Muscle of arm (tissue), 14 donors: ENCODE results near the gene RPS27L. TPM values are rescaled to one million over a fixed set of nuclear protein-coding genes. Genes with fewer than 3 reads are reported as not detected.

ENCODE experiments used
- DNase-seq: peaks from one replicate; pipeline ENCODE4 v3.0.0-alpha.2; 2013
- long read RNA-seq, 11 donors: transcript quantifications; one replicate each; lab custom pipeline, GENCODE V29; 2026
- polyA plus RNA-seq, 12 donors: library from polyadenylated mRNA; unstranded; fragments of 120-200 nt; gene quantifications; one replicate each; pipeline ENCODE4 v1.2.1, GENCODE V29; 2013; ENCODE audit not compliant: insufficient read length in 12 of 12

RPS27L gene
- polyA plus RNA-seq: 100 to 1,000 TPM in 1 of 12 donors, 10 to 100 TPM in 10, not detected in 1; 46.3 to 248 (median 66.0) TPM
- long read RNA-seq, donor 1, full-length matches to known transcripts: 520 of 540 reads
- long read RNA-seq, donor 1, partial matches to known transcripts: 20 of 540 reads
- long read RNA-seq, donor 1, other reads (novel, unspliced or antisense): 0 of 540 reads
- long read RNA-seq, donor 2, full-length matches to known transcripts: 144 of 153 reads
- long read RNA-seq, donor 2, partial matches to known transcripts: 0 of 153 reads
- long read RNA-seq, donor 2, other reads (novel, unspliced or antisense): 9 of 153 reads
- long read RNA-seq, donor 3, full-length matches to known transcripts: 48 of 48 reads
- long read RNA-seq, donor 3, partial matches to known transcripts: 0 of 48 reads
- long read RNA-seq, donor 3, other reads (novel, unspliced or antisense): 0 of 48 reads
- long read RNA-seq, donor 4, full-length matches to known transcripts: 69 of 69 reads
- long read RNA-seq, donor 4, partial matches to known transcripts: 0 of 69 reads
- long read RNA-seq, donor 4, other reads (novel, unspliced or antisense): 0 of 69 reads
- long read RNA-seq, donor 5, full-length matches to known transcripts: 276 of 346 reads
- long read RNA-seq, donor 5, partial matches to known transcripts: 50 of 346 reads
- long read RNA-seq, donor 5, other reads (novel, unspliced or antisense): 20 of 346 reads
- long read RNA-seq, donor 6, full-length matches to known transcripts: 73 of 73 reads
- long read RNA-seq, donor 6, partial matches to known transcripts: 0 of 73 reads
- long read RNA-seq, donor 6, other reads (novel, unspliced or antisense): 0 of 73 reads
- long read RNA-seq, donor 7, full-length matches to known transcripts: 79 of 79 reads
- long read RNA-seq, donor 7, partial matches to known transcripts: 0 of 79 reads
- long read RNA-seq, donor 7, other reads (novel, unspliced or antisense): 0 of 79 reads
- long read RNA-seq, donor 8, full-length matches to known transcripts: 249 of 249 reads
- long read RNA-seq, donor 8, partial matches to known transcripts: 0 of 249 reads
- long read RNA-seq, donor 8, other reads (novel, unspliced or antisense): 0 of 249 reads
- long read RNA-seq, donor 9, full-length matches to known transcripts: 113 of 113 reads
- long read RNA-seq, donor 9, partial matches to known transcripts: 0 of 113 reads
- long read RNA-seq, donor 9, other reads (novel, unspliced or antisense): 0 of 113 reads
- long read RNA-seq, donor 10, full-length matches to known transcripts: 106 of 106 reads
- long read RNA-seq, donor 10, partial matches to known transcripts: 0 of 106 reads
- long read RNA-seq, donor 10, other reads (novel, unspliced or antisense): 0 of 106 reads
- long read RNA-seq, donor 11, full-length matches to known transcripts: 249 of 256 reads
- long read RNA-seq, donor 11, partial matches to known transcripts: 7 of 256 reads
- long read RNA-seq, donor 11, other reads (novel, unspliced or antisense): 0 of 256 reads

- DNase-seq: peak; percentile 94
Measured at GRCh38 chr15:63157118-63157843, at the start of gene RPS27L. Gene RPS27L (minus strand): TSS chr15:63157477. CDS start chr15:63157405, 72 bp downstream.

GRCh38 chr15:63206079-63206478 is 48.8 kb upstream of the RPS27L start:
- DNase-seq: no peak

- no peak for DNase-seq
Measured at GRCh38 chr15:63203451-63204090, 46.3 kb upstream of the RPS27L start.

- DNase-seq: no peak
Measured at GRCh38 chr15:63202861-63203260, 45.6 kb upstream of the RPS27L start.

- DNase-seq: no peak
Measured at GRCh38 chr15:63200464-63201249, 43.4 kb upstream of the RPS27L start.

- no peak for DNase-seq
Measured at GRCh38 chr15:63198371-63199250, 41.3 kb upstream of the RPS27L start.

GRCh38 chr15:63197626-63198025 is 40.3 kb upstream of the RPS27L start:
- DNase-seq: no peak

GRCh38 chr15:63196842-63197241 is 39.6 kb upstream of the RPS27L start:
- no peak for DNase-seq

GRCh38 chr15:63195569-63196015 is 38.3 kb upstream of the RPS27L start:
- no peak for DNase-seq

GRCh38 chr15:63194880-63195568 is 37.7 kb upstream of the RPS27L start:
- peak; percentile 63 for DNase-seq

- no peak for DNase-seq
Measured at GRCh38 chr15:63194302-63194701, 37.0 kb upstream of the RPS27L start.

- no peak for DNase-seq
Measured at GRCh38 chr15:63192619-63193206, 35.4 kb upstream of the RPS27L start.

GRCh38 chr15:63191895-63192618 is 34.8 kb upstream of the RPS27L start:
- no peak for DNase-seq

GRCh38 chr15:63190769-63191649 is 33.7 kb upstream of the RPS27L start:
- DNase-seq: no peak
